Measurements from ENCODE around the gene GDF11. TPM values are rescaled to one million over a fixed set of nuclear protein-coding genes. Genes with fewer than 3 reads are reported as not detected.

GDF11 gene
- total RNA-seq, 1 experiment from 2014 or later, result 5.3 TPM

- intact Hi-C loops (cut with micrococcal nuclease), result no loop called here
- Histone ChIP-seq H3K27me3 (ENCODE audit: insufficient read depth, low read length) (no peaks in the 10 kb centered on the region), H3K79me2 (ENCODE audit: insufficient read depth, low read length) (peaks cover 21% of the 10 kb centered on the region; the same call in 1 of the 2 replicates), H3K36me3 (ENCODE audit: control insufficient read depth in 1 of 2, insufficient read depth in 2 of 2, low read length in 2 of 2) (peaks cover 15 to 24% of the 10 kb centered on the region in 2 experiments), H2AFZ (ENCODE audit: low read depth, low read length, poor library complexity, severe bottlenecking) (no peak overlapping the region), H3K9ac (ENCODE audit: low read length) (no peak overlapping the region), H3K9me2 (ENCODE audit: insufficient read depth) (no peaks in the 10 kb centered on the region), H3K27ac (ENCODE audit: low read depth, low read length) (no peak overlapping the region), H3K4me2 (ENCODE audit: low read length) (no peak overlapping the region), H3K4me3 (replicated peaks in 1 of 2; ENCODE audit: low read depth in 1 of 2, low read length in 2 of 2) (no peak overlapping the region), H4K20me1 (ENCODE audit: insufficient read depth) (0 out of 2 replicates have a peak, but pooled peaks cover 4% of the 10 kb centered on the region), H3K9me3 (ENCODE audit: control insufficient read depth in 1 of 2, insufficient read depth in 1 of 2, low read depth in 1 of 2, low read length in 2 of 2) (no peaks in the 10 kb centered on the region), H3K4me1 (ENCODE audit: control insufficient read depth in 1 of 2, insufficient read depth in 2 of 2, low read length in 2 of 2) (no peaks in the 10 kb centered on the region)
- ChIA-PET RAD21 (ENCODE audit: low non-redundant PET in 1 of 2, low total read pairs in 2 of 2, uncharacterized antibody in 2 of 2, unreplicated experiment in 2 of 2) (no interaction called here), CTCF (no interaction called here), POLR2A (no interaction called here)
- ATAC-seq (no peak), DNase-seq (ENCODE audit: low read depth, low spot score) (no peak)
- TF ChIP-seq EGR1 (IDR thresholded peaks at IDR 0.05; ENCODE audit: low read depth) (no peak), SRF (IDR thresholded peaks at IDR 0.05; ENCODE audit: low read depth) (no peak)
- no TSS peak for BruUV-seq (replicated peaks)
Observed at GRCh38 chr12:55777856-55778255, 34.9 kb downstream of the GDF11 start.

- H4K20me1 ChIP-seq (ENCODE audit: insufficient read depth), result peaks cover 3% of the 10 kb centered on the region; the same call in 1 of the 2 replicates
- no TSS peak for BruUV-seq (replicated peaks)
- H3K9me3 ChIP-seq (ENCODE audit: control insufficient read depth in 1 of 2, insufficient read depth in 1 of 2, low read depth in 1 of 2, low read length in 2 of 2), result no peaks in the 10 kb centered on the region
- CTCF ChIA-PET, result no interaction called here
- no peak overlapping the region for H3K4me3 ChIP-seq (replicated peaks in 1 of 2; ENCODE audit: low read depth in 1 of 2, low read length in 2 of 2)
- no peak for DNase-seq (ENCODE audit: low read depth, low spot score)
- H3K79me2 ChIP-seq (ENCODE audit: insufficient read depth, low read length), result peaks cover 6% of the 10 kb centered on the region; the same call in 1 of the 2 replicates
- H2AFZ ChIP-seq (ENCODE audit: low read depth, low read length, poor library complexity, severe bottlenecking), result no peak overlapping the region
- no peaks in the 10 kb centered on the region for H3K9me2 ChIP-seq (ENCODE audit: insufficient read depth)
- peaks cover 32 to 44% of the 10 kb centered on the region in 2 experiments for H3K36me3 ChIP-seq (ENCODE audit: control insufficient read depth in 1 of 2, insufficient read depth in 2 of 2, low read length in 2 of 2)
- no peak overlapping the region for H3K4me2 ChIP-seq (ENCODE audit: low read length)
- H3K9ac ChIP-seq (ENCODE audit: low read length), result no peak overlapping the region
- intact Hi-C loops (cut with micrococcal nuclease), result no loop called here
- no peak overlapping the region for H3K27ac ChIP-seq (ENCODE audit: low read depth, low read length)
- no peaks in the 10 kb centered on the region for H3K4me1 ChIP-seq (ENCODE audit: control insufficient read depth in 1 of 2, insufficient read depth in 2 of 2, low read length in 2 of 2)
- POLR2A ChIA-PET, result no interaction called here
- RAD21 ChIA-PET (ENCODE audit: low non-redundant PET in 1 of 2, low total read pairs in 2 of 2, uncharacterized antibody in 2 of 2, unreplicated experiment in 2 of 2), result no interaction called here
- no peak for ATAC-seq
- TF ChIP-seq JUND (IDR thresholded peaks at IDR 0.05) (no peak), ELF1 (IDR thresholded peaks at IDR 0.05; ENCODE audit: borderline replicate concordance, low read depth) (no peak), YY1 (IDR thresholded peaks at IDR 0.05; ENCODE audit: extremely low read depth, insufficient replicate concordance, low read depth, low read length) (no peak), POLR2A (IDR thresholded peaks at IDR 0.05; ENCODE audit: borderline replicate concordance, extremely low read depth, insufficient read depth, insufficient read length) (no peak), REST (IDR thresholded peaks at IDR 0.05; ENCODE audit: low read depth) (no peak), POLR2AphosphoS5 (IDR thresholded peaks at IDR 0.05; ENCODE audit: low read depth, low read length) (no peak), ATF3 (IDR thresholded peaks at IDR 0.05) (no peak), CBX3 (IDR thresholded peaks at IDR 0.05; ENCODE audit: low read depth) (no peak), ZBTB33 (IDR thresholded peaks at IDR 0.05; ENCODE audit: extremely low read depth, insufficient replicate concordance, low read length) (no peak), EZH2phosphoT487 (IDR thresholded peaks at IDR 0.05; ENCODE audit: borderline replicate concordance) (no peak), RAD21 (IDR thresholded peaks at IDR 0.05; ENCODE audit: low read depth) (no peak), CEBPB (IDR thresholded peaks at IDR 0.05; ENCODE audit: low read depth) (no peak), EGR1 (IDR thresholded peaks at IDR 0.05; ENCODE audit: low read depth) (no peak), MAX (IDR thresholded peaks at IDR 0.05) (no peak)
- no peaks in the 10 kb centered on the region for H3K27me3 ChIP-seq (ENCODE audit: insufficient read depth, low read length)
Observed at GRCh38 chr12:55780685-55781084, 37.8 kb downstream of the GDF11 start.
